Neural progenitor cell (in vitro differentiated cells): ENCODE measurements around the gene LPP.

Source experiments
- EZH2 ChIP-seq: fragments of 200-600 bp; sonication (generic); IDR thresholded peaks from 2 replicates; pipeline ENCODE4 v1.6.1; 2017; ENCODE audit warnings: antibody characterized with exemption, mild to moderate bottlenecking, moderate library complexity
- EZH2phosphoT487 ChIP-seq: fragments of 200-600 bp; sonication (generic); IDR thresholded peaks from 2 replicates; pipeline ENCODE4 v1.6.1; 2017; ENCODE audit warnings: antibody characterized with exemption
- TF ChIP-seq, protein P1 (sequence below): fragments of 200-600 bp; sonication (generic); IDR thresholded peaks from 2 replicates; pipeline ENCODE4 v1.5.1; 2017; ENCODE audit warnings: antibody characterized with exemption, mild to moderate bottlenecking

DNA sequence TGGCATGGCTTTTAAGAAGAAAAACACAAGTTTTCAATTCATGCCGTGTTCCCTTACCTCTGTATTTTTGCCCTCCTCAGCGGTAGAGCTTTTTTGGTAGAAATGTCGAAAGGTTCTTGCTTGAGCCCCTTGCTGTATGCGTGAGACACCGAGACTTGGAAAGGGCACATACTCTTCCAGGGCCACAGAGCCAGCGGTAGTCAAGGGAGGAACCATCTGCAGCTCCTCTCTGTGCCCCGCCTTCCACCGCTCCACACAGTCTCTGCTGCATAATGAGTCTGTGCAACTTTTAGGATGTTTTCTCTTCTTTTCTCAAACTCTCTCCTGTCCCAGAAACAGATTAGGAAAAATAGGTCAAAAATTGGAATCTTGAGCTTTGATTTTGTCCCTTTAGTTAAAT is 77.5 kb downstream of the LPP start:
- TF ChIP-seq EZH2phosphoT487 (no peak), EZH2 (no peak)
- TF ChIP-seq, protein P1, sequence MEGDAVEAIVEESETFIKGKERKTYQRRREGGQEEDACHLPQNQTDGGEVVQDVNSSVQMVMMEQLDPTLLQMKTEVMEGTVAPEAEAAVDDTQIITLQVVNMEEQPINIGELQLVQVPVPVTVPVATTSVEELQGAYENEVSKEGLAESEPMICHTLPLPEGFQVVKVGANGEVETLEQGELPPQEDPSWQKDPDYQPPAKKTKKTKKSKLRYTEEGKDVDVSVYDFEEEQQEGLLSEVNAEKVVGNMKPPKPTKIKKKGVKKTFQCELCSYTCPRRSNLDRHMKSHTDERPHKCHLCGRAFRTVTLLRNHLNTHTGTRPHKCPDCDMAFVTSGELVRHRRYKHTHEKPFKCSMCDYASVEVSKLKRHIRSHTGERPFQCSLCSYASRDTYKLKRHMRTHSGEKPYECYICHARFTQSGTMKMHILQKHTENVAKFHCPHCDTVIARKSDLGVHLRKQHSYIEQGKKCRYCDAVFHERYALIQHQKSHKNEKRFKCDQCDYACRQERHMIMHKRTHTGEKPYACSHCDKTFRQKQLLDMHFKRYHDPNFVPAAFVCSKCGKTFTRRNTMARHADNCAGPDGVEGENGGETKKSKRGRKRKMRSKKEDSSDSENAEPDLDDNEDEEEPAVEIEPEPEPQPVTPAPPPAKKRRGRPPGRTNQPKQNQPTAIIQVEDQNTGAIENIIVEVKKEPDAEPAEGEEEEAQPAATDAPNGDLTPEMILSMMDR = no peak
